Cardiac muscle cell (in vitro differentiated cells and primary cell): ENCODE results near the gene AMELY. TPM values are rescaled to one million over a fixed set of nuclear protein-coding genes. Genes with fewer than 3 reads are reported as not detected.

ENCODE experiments used
- DNase-seq, 2 donors: peaks; one replicate each; pipeline versions ENCODE4 v3.0.0 to v3.0.0-alpha.2; 2010 to 2017; ENCODE audit warnings: low read depth in 1 of 2, low spot score in 1 of 2
- H3K27ac ChIP-seq: fragments of 200-600 bp; sonication (generic); 2 replicates; pipeline ENCODE4 v1.5.1; 2016
- H3K27me3 ChIP-seq: fragments of 200-600 bp; sonication (generic); 2 replicates; pipeline ENCODE4 v1.6.0; 2016; ENCODE audit warnings: control low read depth
- H3K36me3 ChIP-seq: fragments of 200-600 bp; sonication (generic); 2 replicates; pipeline ENCODE4 v1.5.1; 2016; ENCODE audit warnings: control low read depth
- H3K4me1 ChIP-seq: fragments of 200-600 bp; sonication (generic); 2 replicates; pipeline ENCODE4 v1.8.1; 2017; ENCODE audit warnings: low read depth, mild to moderate bottlenecking, mixed run types
- H3K4me3 ChIP-seq: fragments of 200-600 bp; sonication (generic); 2 replicates; pipeline ENCODE4 v1.5.1; 2016; ENCODE audit warnings: mild to moderate bottlenecking
- H3K9me3 ChIP-seq: fragments of 200-600 bp; sonication (generic); 2 replicates; pipeline ENCODE4 v1.5.1; 2017; ENCODE audit warnings: low read depth, mild to moderate bottlenecking, control low read depth
- CTCF ChIP-seq: IDR thresholded peaks from 2 replicates; pipeline ENCODE4 v1.5.1; 2012; ENCODE audit warnings: low read depth, mild to moderate bottlenecking, low read length
- polyA plus RNA-seq: library from polyadenylated mRNA; unstranded; fragments of >200 nt; fragmentation: Nextera tagmentation; extraction: Ambion mirVana; gene quantifications from 2 replicates; pipeline ENCODE4 v1.2.1, GENCODE V29; 2016
- total RNA-seq: library from RNA; depleted of rRNA; stranded (reverse); fragments of >200 nt; gene quantifications from 2 replicates; pipeline ENCODE4 v1.2.3, GENCODE V29; 2016

AMELY gene
- not detected in 2 replicates for total RNA-seq
- polyA plus RNA-seq: not detected in 2 replicates

- Histone ChIP-seq H3K4me1 (no peaks in the 10 kb centered on the region), H3K36me3 (no peaks in the 10 kb centered on the region), H3K27ac (no peak within 1 kb of the TSS), H3K9me3 (no peaks in the 10 kb centered on the region), H3K4me3 (no peak within 1 kb of the TSS), H3K27me3 (no peaks in the 10 kb centered on the region)
- no peak for TF ChIP-seq CTCF
- no peak for DNase-seq
Measured at GRCh38 chrY:6911253-6911881, at the start of gene AMELY. Gene AMELY, minus strand, starts transcription at chrY:6911752. Its CDS starts 39,144 bp downstream, at chrY:6872608.

- Histone ChIP-seq H3K4me1 (no peaks in the 10 kb centered on the region), H3K9me3 (no peaks in the 10 kb centered on the region), H3K27me3 (no peaks in the 10 kb centered on the region), H3K36me3 (no peaks in the 10 kb centered on the region), H3K4me3 (no peak overlapping the region), H3K27ac (no peak overlapping the region)
- no peak for TF ChIP-seq CTCF
- no peak for DNase-seq
Measured at GRCh38 chrY:6949947-6950346, 38.4 kb upstream of the AMELY start.

- Histone ChIP-seq H3K27ac (no peak overlapping the region), H3K9me3 (no peaks in the 10 kb centered on the region), H3K4me1 (no peaks in the 10 kb centered on the region), H3K4me3 (no peak overlapping the region), H3K27me3 (no peaks in the 10 kb centered on the region), H3K36me3 (no peaks in the 10 kb centered on the region)
- DNase-seq: no peak
- no peak for TF ChIP-seq CTCF
Measured at GRCh38 chrY:6948378-6948777, 36.8 kb upstream of the AMELY start.

- Histone ChIP-seq H3K27ac (no peak overlapping the region), H3K4me3 (no peak overlapping the region), H3K9me3 (no peaks in the 10 kb centered on the region), H3K4me1 (no peaks in the 10 kb centered on the region), H3K36me3 (no peaks in the 10 kb centered on the region), H3K27me3 (no peaks in the 10 kb centered on the region)
- no peak for TF ChIP-seq CTCF
- DNase-seq: no peak
Measured at GRCh38 chrY:6947695-6948094, 36.1 kb upstream of the AMELY start.

GRCh38 chrY:6935497-6935896 is 23.9 kb upstream of the AMELY start:
- H3K27me3 ChIP-seq: no peaks in the 10 kb centered on the region
- DNase-seq: no peak
- H3K4me1 ChIP-seq: no peaks in the 10 kb centered on the region
- no peaks in the 10 kb centered on the region for H3K36me3 ChIP-seq
- no peak overlapping the region for H3K27ac ChIP-seq
- TF ChIP-seq CTCF: no peak
- H3K9me3 ChIP-seq: no peaks in the 10 kb centered on the region
- H3K4me3 ChIP-seq: no peak overlapping the region
